ENCODE data around the gene PID1. TPM values are rescaled to one million over a fixed set of nuclear protein-coding genes. Genes with fewer than 3 reads are reported as not detected.

PID1 gene
- total RNA-seq, 2 experiments from 2014 or later: not detected

GRCh38 chr2:229132236-229132635 lies 138.9 kb downstream of the PID1 start:
- intact Hi-C loops (cut with micrococcal nuclease; ENCODE audit: unreplicated experiment): no loop called here
- no peak overlapping the region for H2AFZ ChIP-seq (ENCODE audit: low read length)
- H4K20me1 ChIP-seq (ENCODE audit: insufficient read depth, low read length): no peaks in the 10 kb centered on the region
- TF ChIP-seq CTCF (conservative IDR thresholded peaks at IDR 0.05; ENCODE audit: low read length) (no peak), EZH2phosphoT487 (IDR thresholded peaks at IDR 0.05; ENCODE audit: borderline replicate concordance, low read depth, low read length) (no peak)
- H3K4me2 ChIP-seq (ENCODE audit: low read length): no peak overlapping the region
- H3K4me1 ChIP-seq (ENCODE audit: insufficient read depth, low read length, poor library complexity, severe bottlenecking): no peaks in the 10 kb centered on the region
- no peak overlapping the region for H3K27ac ChIP-seq (ENCODE audit: low read depth, low read length, poor library complexity, severe bottlenecking)
- no peaks in the 10 kb centered on the region for H3K79me2 ChIP-seq (ENCODE audit: insufficient read depth, low read depth, low read length)
- ChIA-PET POLR2A (interaction anchor here (0.5 to 1.5 kb wide), 3 partner anchors 8 to 380 kb away, joined by 3 to 4 read pairs (median 4); no protein-coding TSS in a partner anchor), CTCF (ENCODE audit: unreplicated experiment) (no interaction called here)
- BruUV-seq (replicated peaks): no TSS peak
- DNase-seq (ENCODE audit: low spot score): no peak
- no peak overlapping the region for H3K4me3 ChIP-seq (ENCODE audit: low read depth, low read length, poor library complexity, severe bottlenecking)
- no peaks in the 10 kb centered on the region for H3K36me3 ChIP-seq (ENCODE audit: insufficient read depth, low read length)
- H3K9me2 ChIP-seq (ENCODE audit: insufficient read depth, low read length): no peaks in the 10 kb centered on the region
- H3K9me3 ChIP-seq (ENCODE audit: low read length): no peaks in the 10 kb centered on the region

GRCh38 chr2:229130522-229130921 lies 140.6 kb downstream of the PID1 start:
- Histone ChIP-seq H3K9me2 (ENCODE audit: insufficient read depth, low read length) (no peaks in the 10 kb centered on the region), H4K20me1 (ENCODE audit: insufficient read depth, low read length) (no peaks in the 10 kb centered on the region), H3K9me3 (ENCODE audit: low read length) (no peaks in the 10 kb centered on the region), H3K4me1 (ENCODE audit: insufficient read depth, low read length, poor library complexity, severe bottlenecking) (no peaks in the 10 kb centered on the region), H3K27ac (ENCODE audit: low read depth, low read length, poor library complexity, severe bottlenecking) (no peak overlapping the region), H3K4me3 (ENCODE audit: low read depth, low read length, poor library complexity, severe bottlenecking) (no peak overlapping the region), H3K36me3 (ENCODE audit: insufficient read depth, low read length) (no peaks in the 10 kb centered on the region), H2AFZ (ENCODE audit: low read length) (no peak overlapping the region), H3K79me2 (ENCODE audit: insufficient read depth, low read depth, low read length) (no peaks in the 10 kb centered on the region), H3K4me2 (ENCODE audit: low read length) (no peak overlapping the region)
- TF ChIP-seq CTCF (conservative IDR thresholded peaks at IDR 0.05; ENCODE audit: low read length): no peak
- TF ChIP-seq EZH2phosphoT487 (IDR thresholded peaks at IDR 0.05; ENCODE audit: borderline replicate concordance, low read depth, low read length): no peak
- DNase-seq (ENCODE audit: low spot score): no peak
- CTCF ChIA-PET (ENCODE audit: unreplicated experiment): no interaction called here
- POLR2A ChIA-PET: no interaction called here
- intact Hi-C loops (cut with micrococcal nuclease; ENCODE audit: unreplicated experiment): no loop called here
- no TSS peak for BruUV-seq (replicated peaks)

GRCh38 chr2:229129738-229130371 lies 141.2 kb downstream of the PID1 start:
- H3K36me3 ChIP-seq (ENCODE audit: insufficient read depth, low read length): no peaks in the 10 kb centered on the region
- no peaks in the 10 kb centered on the region for H3K4me1 ChIP-seq (ENCODE audit: insufficient read depth, low read length, poor library complexity, severe bottlenecking)
- H3K79me2 ChIP-seq (ENCODE audit: insufficient read depth, low read depth, low read length): no peaks in the 10 kb centered on the region
- no peak for DNase-seq (ENCODE audit: low spot score)
- intact Hi-C loops (cut with micrococcal nuclease; ENCODE audit: unreplicated experiment): no loop called here
- no peaks in the 10 kb centered on the region for H3K9me3 ChIP-seq (ENCODE audit: low read length)
- no peak overlapping the region for H3K27ac ChIP-seq (ENCODE audit: low read depth, low read length, poor library complexity, severe bottlenecking)
- CTCF ChIA-PET (ENCODE audit: unreplicated experiment): no interaction called here
- no peak overlapping the region for H3K4me3 ChIP-seq (ENCODE audit: low read depth, low read length, poor library complexity, severe bottlenecking)
- no TSS peak for BruUV-seq (replicated peaks)
- POLR2A ChIA-PET: no interaction called here
- H4K20me1 ChIP-seq (ENCODE audit: insufficient read depth, low read length): no peaks in the 10 kb centered on the region
- H3K9me2 ChIP-seq (ENCODE audit: insufficient read depth, low read length): no peaks in the 10 kb centered on the region
- TF ChIP-seq EZH2phosphoT487 (IDR thresholded peaks at IDR 0.05; ENCODE audit: borderline replicate concordance, low read depth, low read length): no peak
- no peak for TF ChIP-seq CTCF (conservative IDR thresholded peaks at IDR 0.05; ENCODE audit: low read length)
- H2AFZ ChIP-seq (ENCODE audit: low read length): no peak overlapping the region
- no peak overlapping the region for H3K4me2 ChIP-seq (ENCODE audit: low read length)

Data from OCI-LY7 (cell line).